Type B pancreatic cell (in vitro differentiated cells): ENCODE measurements around the gene CERKL. TPM values are rescaled to one million over a fixed set of nuclear protein-coding genes. Genes with fewer than 3 reads are reported as not detected.

Experiments used
- DNase-seq: peaks from one replicate; pipeline ENCODE4 v3.0.0; 2021; ENCODE audit warnings: mixed read lengths; ENCODE audit not compliant: unreplicated experiment; ENCODE audit errors: extremely low spot score
- H3K27ac Mint-ChIP-seq: 2 replicates; pipeline ENCODE4 v1.8.0; 2021; ENCODE audit warnings: mild to moderate bottlenecking, mixed read lengths
- H3K27me3 Mint-ChIP-seq: 2 replicates; pipeline ENCODE4 v1.8.0; 2021; ENCODE audit warnings: mixed read lengths
- H3K36me3 Mint-ChIP-seq: 2 replicates; pipeline ENCODE4 v1.8.0; 2021; ENCODE audit warnings: mixed read lengths
- H3K4me1 Mint-ChIP-seq: one replicate; pipeline ENCODE4 v1.8.0; 2021; ENCODE audit warnings: mixed read lengths; ENCODE audit not compliant: unreplicated experiment
- H3K4me3 Mint-ChIP-seq: 2 replicates; pipeline ENCODE4 v1.8.0; 2021; ENCODE audit warnings: mild to moderate bottlenecking, mixed read lengths
- H3K9me3 Mint-ChIP-seq: 2 replicates; pipeline ENCODE4 v1.8.0; 2021; ENCODE audit warnings: mixed read lengths
- total RNA-seq: library from RNA; stranded (reverse); gene quantifications from 2 replicates; pipeline ENCODE4 v1.2.1, GENCODE V29; 2021; ENCODE audit warnings: low replicate concordance
- TF ChIP-seq, protein P1 (sequence below): fragments of 200-600 bp; sonication (generic); conservative IDR thresholded peaks from 2 replicates; pipeline ENCODE4 v1.5.0; 2021; ENCODE audit warnings: antibody characterized with exemption, mild to moderate bottlenecking

The CERKL gene
- total RNA-seq, 1 donor from 2014 or later: 2.9 TPM

DNA sequence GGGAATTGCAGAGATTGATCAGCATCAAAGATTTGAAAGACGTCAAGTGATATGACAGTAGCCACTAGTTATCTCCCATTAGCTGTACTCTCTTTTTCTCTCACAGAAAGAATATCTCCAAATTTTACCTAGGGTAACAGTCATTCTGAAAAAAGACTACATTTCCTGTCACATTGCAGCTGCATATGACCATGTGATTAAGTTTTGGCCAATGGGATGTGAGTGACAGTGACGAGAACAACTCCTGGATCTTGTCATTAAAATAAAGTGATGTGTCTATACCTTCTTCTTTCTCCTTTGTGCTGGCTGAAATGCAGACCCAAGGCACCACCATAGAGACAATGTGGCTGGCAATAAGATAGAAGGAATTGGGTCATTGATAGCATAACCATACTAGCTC is 34.0 kb upstream of the CERKL start:
- Mint-ChIP-seq H3K36me3 (no peaks in the 10 kb centered on the region), H3K4me1 (no peaks in the 10 kb centered on the region), H3K27ac (no peak overlapping the region), H3K4me3 (no peak overlapping the region), H3K27me3 (peaks cover 75% of the 10 kb centered on the region), H3K9me3 (no peaks in the 10 kb centered on the region)
- no peak for DNase-seq
- TF ChIP-seq, protein P1, sequence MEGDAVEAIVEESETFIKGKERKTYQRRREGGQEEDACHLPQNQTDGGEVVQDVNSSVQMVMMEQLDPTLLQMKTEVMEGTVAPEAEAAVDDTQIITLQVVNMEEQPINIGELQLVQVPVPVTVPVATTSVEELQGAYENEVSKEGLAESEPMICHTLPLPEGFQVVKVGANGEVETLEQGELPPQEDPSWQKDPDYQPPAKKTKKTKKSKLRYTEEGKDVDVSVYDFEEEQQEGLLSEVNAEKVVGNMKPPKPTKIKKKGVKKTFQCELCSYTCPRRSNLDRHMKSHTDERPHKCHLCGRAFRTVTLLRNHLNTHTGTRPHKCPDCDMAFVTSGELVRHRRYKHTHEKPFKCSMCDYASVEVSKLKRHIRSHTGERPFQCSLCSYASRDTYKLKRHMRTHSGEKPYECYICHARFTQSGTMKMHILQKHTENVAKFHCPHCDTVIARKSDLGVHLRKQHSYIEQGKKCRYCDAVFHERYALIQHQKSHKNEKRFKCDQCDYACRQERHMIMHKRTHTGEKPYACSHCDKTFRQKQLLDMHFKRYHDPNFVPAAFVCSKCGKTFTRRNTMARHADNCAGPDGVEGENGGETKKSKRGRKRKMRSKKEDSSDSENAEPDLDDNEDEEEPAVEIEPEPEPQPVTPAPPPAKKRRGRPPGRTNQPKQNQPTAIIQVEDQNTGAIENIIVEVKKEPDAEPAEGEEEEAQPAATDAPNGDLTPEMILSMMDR: no peak

DNA sequence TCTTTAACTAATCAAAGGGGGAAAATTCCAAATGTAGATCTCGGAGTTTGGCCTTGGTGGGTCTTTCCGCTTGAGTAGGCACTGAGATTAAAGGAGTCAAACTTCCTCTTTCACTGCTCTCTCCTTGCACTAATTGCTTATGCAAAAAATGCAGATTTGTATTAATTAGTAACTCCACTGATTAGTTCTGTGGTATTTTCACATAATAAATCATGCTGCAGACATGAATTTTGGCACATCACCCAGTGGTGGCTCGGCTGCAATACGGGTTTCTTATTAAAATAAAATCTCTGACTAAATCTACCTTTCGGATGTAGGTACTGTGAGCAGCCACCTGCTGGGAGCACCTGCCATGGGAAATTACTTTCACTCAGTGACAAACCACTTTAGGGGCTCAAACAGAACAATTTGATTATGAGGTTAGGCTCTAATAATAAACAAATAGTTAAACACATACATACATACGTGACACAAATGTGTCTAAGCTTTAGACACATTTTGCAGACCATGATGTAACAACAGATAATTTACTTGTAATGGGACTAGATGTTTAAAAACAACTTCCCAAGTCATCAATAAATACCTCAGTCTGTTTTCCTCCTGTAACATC is 29.8 kb upstream of the CERKL start:
- H3K9me3 Mint-ChIP-seq: no peaks in the 10 kb centered on the region

DNA sequence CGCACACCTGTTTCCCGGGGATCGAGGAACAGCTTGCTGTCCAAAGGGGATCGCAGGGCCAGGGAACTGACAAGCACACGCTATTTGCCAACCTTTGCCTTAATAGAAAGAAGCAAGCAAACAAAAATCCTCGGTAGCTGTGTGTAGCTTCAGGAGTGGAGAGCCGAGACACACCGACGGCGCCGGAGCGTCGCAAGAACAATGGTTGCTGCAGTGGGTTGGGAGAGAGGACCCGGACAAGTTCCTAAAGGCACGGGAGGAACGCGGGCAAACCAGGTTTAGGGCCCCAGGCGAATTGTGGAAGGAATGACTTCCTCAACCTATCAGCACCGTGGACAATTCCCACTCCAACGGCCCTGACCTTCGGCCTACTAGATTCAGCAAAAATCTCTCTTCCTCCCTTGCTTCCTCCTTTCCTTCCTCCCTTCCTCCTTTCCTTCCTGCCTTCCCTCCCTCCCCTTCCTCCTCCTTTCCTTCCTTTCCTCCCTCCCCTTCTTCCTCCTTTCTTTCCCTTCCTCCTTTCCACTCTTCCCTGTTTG is 28.3 kb upstream of the CERKL start:
- Mint-ChIP-seq H3K9me3 (no peaks in the 10 kb centered on the region), H3K4me3 (peak overlapping the region; percentile 60), H3K36me3 (peaks cover 4% of the 10 kb centered on the region), H3K27ac (peak overlapping the region; percentile 40), H3K27me3 (peaks cover 98% of the 10 kb centered on the region), H3K4me1 (peaks cover 21% of the 10 kb centered on the region)
- DNase-seq: no peak
- TF ChIP-seq, protein P1: no peak

More for the DNA sequence above, 29.8 kb upstream of the CERKL start:
- peaks cover 11% of the 10 kb centered on the region for H3K4me1 Mint-ChIP-seq
- H3K27me3 Mint-ChIP-seq: peaks cover 93% of the 10 kb centered on the region
- H3K4me3 Mint-ChIP-seq: no peak overlapping the region
- no peaks in the 10 kb centered on the region for H3K36me3 Mint-ChIP-seq
- DNase-seq: no peak
- TF ChIP-seq, protein P1: no peak
- no peak overlapping the region for H3K27ac Mint-ChIP-seq

DNA sequence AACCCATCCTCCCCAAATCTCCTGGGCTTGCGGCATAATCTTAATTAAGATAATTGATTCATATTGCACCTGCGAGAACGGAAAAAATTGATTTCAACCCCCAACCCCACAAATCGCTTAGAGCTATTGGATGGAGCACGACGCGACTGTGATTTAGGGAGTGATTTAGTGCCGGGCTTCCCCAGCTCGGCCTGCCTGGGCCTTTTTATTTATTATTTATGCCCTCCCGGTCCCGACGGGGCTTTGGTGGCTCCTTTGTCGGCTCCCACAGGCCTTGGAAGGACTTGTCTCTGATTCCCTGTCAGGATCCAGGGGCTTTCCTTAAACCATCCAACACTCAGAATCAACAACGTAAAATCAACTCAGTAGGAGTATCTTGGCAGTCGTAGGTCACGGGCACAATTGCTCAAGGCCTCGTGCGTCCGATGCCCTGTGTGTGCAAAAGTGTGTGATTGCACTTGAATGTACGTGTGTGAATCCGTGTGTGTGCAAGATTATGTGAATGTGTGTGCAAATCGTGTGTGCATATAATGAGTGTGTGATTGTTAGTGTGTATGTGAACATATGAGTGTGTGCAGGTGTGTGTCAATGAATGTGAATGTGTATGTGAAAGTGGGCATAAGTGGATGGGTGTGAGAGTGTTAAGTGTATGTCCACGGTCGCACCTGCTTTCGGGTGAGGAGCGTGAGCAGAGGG is 27.7 kb upstream of the CERKL start:
- Mint-ChIP-seq H3K27me3 (peaks cover 98% of the 10 kb centered on the region), H3K27ac (peak overlapping the region; percentile 40), H3K9me3 (no peaks in the 10 kb centered on the region), H3K4me1 (peaks cover 21% of the 10 kb centered on the region), H3K4me3 (peak overlapping the region; percentile 60), H3K36me3 (peaks cover 4% of the 10 kb centered on the region)
- no peak for DNase-seq
- TF ChIP-seq, protein P1: no peak

DNA sequence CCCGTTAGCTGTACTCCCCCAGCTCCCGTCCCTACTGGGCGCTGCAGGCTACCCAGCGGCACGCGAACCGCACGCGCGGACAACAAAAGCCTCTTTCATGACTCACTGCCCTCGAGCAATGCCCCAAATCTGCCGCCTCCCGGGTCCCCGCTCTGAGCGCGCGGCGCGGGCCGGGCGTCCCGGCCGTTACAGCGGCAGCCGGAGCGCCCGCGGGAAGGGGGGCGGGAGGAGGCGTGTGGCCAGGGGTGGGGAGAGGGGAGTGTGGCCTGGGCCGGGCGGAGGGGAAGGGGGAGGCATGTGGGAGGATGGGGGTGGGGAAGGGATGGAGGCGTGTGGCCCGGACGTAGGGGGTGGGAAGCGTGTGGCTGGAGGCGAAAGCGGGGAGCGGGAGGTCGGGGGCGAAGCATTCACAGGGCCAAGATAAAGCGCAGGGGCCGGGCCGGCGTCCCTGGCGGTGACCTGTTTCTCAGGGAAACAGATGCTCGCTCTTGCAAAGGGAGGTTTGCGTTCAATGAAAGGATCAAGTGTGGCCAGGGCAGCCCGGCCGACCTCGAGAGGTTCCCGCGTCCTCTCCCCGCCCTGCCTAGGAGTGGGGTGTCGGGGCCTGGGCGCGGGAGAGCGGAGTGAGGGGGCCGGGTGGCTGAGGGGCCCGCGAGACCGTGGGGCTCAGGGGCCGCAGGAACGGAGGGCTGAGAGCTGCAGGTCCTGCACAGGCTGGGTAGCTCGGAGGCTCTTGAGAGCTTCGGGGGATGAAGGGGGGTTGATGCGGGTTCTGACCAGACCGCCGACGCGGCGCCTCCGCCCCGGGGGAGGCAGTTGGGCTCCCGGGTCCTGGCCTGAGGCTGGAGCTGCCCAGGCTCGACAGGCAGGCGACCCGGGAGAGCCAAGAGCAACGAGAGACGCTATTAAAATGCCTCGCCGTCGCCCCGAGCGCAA is 26.9 kb upstream of the CERKL start:
- H3K9me3 Mint-ChIP-seq: no peaks in the 10 kb centered on the region
- peaks cover 5% of the 10 kb centered on the region for H3K36me3 Mint-ChIP-seq
- H3K27me3 Mint-ChIP-seq: peaks cover 98% of the 10 kb centered on the region
- H3K27ac Mint-ChIP-seq: no peak overlapping the region
- peaks cover 21% of the 10 kb centered on the region for H3K4me1 Mint-ChIP-seq
- peak overlapping the region; percentile 80 for H3K4me3 Mint-ChIP-seq
- peak; percentile 69 for DNase-seq
- TF ChIP-seq, protein P1: no peak
